GM12873 (cell line): Measurements from ENCODE around the gene PPP1R15B.

Experiments
- TF ChIP-seq, protein P1 (sequence below): IDR thresholded peaks from 2 replicates; pipeline ENCODE4 v1.5.1; 2012; ENCODE audit warnings: low read depth, mild to moderate bottlenecking, moderate library complexity, low read length, control low read depth; ENCODE audit not compliant: insufficient read depth; ENCODE audit errors: missing control alignments

Gene PPP1R15B

DNA sequence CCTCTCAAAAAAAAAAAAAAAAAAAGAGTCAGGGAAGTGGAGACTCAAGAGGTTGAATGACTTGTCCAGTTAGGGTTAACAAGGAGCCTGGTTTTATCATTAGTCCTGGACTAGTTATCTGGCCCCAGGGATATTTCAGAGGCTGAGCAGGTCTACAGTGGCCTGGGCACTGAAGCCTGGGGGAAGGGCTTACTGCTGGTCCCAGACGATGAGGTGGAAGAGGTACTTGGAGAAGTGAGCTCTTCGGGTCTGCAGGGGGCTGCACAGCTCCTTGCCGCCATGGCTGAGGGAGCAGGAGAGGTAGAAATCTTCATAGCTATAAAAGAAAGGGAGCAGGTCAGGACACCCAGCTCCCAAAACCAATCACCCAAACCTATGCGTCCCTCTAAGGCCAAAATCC is 42.9 kb upstream of the PPP1R15B start:
- TF ChIP-seq, protein P1, sequence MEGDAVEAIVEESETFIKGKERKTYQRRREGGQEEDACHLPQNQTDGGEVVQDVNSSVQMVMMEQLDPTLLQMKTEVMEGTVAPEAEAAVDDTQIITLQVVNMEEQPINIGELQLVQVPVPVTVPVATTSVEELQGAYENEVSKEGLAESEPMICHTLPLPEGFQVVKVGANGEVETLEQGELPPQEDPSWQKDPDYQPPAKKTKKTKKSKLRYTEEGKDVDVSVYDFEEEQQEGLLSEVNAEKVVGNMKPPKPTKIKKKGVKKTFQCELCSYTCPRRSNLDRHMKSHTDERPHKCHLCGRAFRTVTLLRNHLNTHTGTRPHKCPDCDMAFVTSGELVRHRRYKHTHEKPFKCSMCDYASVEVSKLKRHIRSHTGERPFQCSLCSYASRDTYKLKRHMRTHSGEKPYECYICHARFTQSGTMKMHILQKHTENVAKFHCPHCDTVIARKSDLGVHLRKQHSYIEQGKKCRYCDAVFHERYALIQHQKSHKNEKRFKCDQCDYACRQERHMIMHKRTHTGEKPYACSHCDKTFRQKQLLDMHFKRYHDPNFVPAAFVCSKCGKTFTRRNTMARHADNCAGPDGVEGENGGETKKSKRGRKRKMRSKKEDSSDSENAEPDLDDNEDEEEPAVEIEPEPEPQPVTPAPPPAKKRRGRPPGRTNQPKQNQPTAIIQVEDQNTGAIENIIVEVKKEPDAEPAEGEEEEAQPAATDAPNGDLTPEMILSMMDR, result no peak

DNA sequence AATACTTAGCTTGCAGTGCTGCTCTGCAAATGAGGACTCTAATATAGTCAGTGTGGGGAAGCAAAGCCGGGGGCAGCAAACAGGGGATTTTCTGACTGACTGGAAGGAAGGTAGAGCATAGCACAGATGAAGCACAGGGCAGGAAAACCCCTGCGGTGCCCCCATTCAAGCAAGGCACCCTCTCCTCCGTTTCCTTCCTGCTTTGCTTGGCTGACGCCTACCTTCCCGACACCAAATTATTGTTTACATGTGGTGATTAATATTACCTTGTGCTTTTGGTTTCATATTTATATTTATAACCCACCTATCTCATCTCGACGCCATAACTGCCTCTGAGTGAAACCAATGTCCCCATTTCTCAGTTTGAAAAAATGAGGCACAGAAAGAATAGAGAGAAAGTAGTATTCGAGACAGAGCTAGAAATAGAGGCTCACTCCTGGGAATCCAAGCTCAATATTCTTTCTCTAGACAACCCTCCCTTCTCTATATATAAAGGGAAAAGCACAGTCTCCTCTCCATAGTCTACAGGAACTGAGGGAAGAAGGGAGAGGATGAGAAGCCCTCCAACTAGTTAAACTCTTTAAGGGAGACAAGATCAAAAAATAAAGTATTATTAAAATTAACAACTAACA is 41.6 kb upstream of the PPP1R15B start:
- TF ChIP-seq, protein P1, result no peak

DNA sequence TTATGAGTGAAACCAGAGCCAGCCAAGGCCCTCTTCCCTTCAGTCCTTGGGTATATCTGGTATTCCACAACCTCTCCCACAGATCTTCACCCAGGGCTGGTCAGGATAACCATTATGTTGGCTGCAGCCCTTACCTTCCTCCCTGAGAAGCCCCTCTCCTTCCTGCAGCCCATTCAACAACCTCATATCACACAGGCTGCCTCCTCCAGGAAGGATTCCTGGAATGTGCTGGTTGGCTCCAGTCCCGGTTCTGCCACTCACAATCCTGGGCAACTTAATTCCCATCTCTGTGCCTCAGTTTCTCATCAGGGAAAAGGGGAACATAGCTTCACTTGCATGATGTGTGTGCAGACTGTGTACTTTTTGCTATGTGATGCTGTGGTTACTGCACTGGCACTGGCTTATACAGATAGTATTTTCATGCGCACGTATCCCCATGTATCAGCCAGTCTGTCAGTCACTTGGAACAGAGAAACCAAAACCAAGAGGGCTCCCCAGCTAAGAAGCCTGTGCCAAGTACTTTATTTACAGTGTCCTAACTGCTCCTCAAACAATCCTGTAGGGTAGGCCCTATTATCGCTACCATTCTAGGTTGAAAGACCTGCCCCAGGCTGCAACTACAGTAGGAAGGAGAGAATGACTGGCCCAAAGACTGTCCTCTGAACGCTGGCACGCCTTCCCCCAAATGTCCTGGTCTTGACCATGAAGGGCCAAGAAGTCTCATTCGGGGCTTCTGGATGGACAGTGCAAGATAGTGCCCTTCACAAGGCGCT is 39.9 kb upstream of the PPP1R15B start:
- TF ChIP-seq, protein P1, result no peak

DNA sequence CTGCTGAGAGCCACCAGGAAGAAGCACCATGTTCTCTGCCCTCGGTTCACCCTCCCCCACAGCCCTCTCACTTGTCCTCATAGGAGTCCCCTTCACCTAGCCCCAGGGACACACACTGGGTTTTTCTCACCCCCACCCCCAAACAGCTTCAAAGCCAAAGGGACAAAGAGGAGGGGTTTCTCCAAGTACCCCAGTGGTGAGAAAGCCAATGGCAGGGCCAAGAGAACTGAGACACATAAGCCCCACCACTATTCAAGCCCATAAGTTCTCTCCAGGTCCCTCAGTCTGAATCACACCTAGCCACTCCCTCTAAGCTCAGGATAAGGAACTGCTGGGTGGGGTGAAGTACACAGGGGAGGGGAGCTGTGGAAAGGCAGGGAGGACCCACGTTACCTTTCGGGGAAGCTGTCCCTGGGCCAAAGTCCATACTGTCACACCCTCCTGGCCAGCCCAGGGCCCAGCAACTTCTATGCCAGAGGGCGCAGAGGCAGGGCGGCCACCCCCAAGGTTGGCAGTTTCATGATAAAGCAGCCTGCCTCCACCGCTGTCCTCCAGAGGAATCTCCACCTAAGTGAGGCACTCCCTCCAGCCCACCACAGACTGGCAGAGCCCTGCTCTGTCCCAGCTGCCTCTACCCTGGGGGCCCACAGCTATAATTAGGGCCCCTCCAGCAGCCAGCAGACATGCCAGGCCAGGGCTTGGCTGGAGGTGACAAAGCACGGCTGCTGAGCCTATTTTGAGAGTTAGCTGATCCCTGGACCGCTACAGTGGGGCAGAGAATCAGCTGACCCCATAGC is 39.0 kb upstream of the PPP1R15B start:
- TF ChIP-seq, protein P1, result peak; percentile 17

DNA sequence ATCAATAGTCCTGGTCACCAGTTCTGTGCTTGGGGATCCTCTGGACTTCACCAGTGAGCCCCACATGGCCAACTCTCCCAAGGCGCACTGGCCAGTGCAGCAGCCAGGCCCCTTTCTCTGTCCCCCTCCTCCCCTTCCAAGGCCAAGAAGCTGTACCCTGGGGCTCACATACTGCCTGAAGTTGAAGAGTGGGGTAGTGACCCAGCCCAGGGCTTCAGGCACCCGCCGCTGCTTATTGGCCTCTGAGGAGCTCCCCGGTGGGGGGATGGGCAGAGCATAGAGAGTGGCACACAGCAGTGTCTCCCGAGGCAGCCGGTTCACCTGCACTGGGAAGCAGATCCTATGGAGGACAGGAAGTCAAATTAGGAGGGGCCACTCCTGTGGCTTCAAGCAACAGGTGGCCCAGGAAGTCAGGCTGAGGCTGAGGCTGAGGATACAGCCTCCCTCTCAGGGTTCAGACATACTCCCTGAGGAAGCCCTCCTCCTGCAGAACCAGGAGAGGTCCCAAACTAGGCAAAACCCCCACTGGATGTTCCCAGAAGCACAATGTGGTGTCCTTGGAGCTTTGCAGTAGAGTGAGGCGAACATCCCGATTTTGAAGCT is 38.2 kb upstream of the PPP1R15B start:
- TF ChIP-seq, protein P1, result no peak

DNA sequence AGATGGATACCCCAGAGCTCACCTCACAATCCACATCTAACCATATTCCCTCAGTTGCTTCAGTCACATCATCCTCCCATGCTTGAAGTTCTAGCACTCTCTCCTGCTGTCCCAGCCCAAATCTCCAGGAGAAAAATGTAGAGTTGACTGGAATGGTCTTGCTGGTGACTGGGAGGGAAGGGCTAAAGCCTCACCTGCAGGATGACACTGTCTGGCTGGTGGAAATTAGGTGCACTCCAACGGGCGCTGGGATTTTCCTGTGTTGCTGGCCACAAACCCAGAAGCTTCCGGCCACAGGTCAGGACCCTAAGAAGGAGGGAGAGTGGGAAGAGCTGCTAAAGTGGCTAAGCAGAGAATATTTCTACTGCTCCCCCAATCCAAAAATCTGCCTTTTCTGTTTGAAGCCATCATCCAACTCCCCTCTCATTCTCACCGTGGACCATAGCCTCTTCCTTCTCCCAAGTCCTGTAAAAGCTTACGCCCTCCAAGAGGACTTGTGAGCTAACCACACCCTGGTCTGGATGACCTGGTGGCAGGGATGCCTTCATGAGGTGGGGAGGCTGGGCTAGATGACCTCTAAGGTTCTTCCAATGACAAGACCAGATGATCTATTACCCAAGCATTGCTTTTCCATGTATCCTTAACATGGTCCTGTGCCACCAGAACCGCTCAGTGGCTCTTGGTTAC is 37.5 kb upstream of the PPP1R15B start:
- TF ChIP-seq, protein P1, result no peak
